GM19099 (cell line): ENCODE data around the gene TM4SF18.

Experiments used
- POLR2A ChIP-seq: IDR thresholded peaks from 3 replicates; pipeline ENCODE4 v1.6.1; 2011; ENCODE audit warnings: low read depth; ENCODE audit not compliant: insufficient read length; ENCODE audit errors: extremely low read depth

Gene TM4SF18

DNA sequence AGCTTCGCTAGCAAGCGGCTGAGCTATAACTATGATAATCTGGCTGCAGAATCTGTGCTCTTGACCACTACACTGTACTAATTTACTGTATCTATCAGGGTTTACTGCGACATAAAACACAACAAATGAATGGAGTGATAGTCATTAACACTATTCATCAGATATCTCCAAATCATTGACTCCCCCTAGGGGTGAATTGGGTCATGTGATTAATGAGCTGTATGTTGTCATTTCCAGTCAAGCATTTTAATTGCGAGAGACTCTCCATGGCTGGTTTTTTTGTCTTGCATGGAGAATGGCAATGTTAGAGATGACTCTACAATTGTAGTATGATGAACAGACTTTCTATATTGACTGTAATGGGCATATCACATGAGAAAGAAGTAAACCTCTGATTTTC is 10.5 kb upstream of the TM4SF18 start:
- no peak for TF ChIP-seq POLR2A

DNA sequence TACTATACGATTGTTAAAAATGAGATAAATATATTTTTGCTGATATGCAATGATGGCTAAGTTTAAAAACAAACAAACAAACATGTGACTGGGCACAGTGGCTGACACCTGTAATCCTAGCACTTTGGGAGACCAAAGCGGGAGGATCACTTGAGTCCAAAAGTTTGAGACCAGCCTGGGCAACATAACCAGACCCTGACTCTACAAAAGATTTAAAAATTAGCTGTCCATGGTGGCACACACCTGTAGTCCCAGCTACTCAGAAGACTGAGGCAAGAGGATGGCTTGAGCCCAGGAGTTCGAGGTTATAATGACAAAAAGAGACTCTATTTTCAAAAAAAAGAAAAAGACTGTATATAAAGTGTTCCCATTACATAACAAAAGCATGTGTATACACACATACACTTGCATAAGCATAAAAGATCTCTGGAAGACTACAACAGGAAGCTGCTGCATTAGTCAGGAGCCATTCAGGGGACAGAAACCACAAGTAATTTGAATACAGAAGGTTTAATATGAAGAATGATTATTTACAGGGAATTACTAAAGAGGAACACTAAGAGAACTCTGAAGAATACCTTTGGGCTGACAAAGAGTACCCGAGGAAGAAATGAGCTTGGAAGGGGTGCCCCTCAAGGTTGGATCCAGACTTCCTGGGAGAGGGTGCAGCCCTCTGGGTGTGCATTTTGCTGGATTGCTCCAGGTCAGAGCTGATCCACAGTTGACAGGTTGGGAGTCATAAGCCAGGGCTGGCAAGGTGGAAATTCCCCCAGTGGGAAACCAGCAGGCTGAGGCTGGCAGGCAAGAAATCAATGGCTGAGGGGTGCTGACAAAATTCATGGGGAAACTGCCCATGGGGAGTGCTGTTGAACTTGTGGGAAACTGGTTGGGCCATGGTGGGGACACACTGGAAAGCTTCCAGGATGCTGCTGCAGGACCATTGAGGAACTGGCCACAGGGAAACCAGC is 9.3 kb upstream of the TM4SF18 start:
- no peak for TF ChIP-seq POLR2A

DNA sequence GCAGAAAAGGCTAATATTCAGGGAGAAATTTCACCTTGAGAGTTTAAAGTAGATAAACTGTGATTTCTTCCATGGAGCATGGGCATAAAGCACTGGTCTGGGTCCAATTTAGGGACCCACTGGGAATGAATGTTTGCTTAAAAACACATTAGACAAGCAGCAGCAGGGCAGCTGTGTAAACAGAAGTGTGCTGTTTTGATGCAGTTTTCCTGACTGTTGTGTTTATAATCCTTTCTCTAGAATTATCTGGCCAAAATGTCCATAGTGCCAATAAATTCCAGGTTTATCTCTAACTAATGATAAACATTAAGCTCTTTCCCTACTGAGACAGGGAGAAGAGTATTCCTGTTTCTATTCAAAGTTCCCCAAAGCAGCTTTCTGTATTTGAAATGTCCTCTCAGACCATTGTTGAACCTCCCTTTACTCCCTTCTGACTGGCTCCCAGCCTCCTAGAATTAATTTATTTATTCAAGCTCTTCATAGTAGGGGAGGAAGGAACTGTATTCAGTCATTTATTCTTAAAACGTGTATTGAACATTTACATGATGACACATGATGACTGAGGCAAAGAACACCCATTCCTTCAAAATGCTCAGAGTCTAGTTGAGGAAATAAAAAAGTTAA is 7.0 kb upstream of the TM4SF18 start:
- TF ChIP-seq POLR2A = no peak

DNA sequence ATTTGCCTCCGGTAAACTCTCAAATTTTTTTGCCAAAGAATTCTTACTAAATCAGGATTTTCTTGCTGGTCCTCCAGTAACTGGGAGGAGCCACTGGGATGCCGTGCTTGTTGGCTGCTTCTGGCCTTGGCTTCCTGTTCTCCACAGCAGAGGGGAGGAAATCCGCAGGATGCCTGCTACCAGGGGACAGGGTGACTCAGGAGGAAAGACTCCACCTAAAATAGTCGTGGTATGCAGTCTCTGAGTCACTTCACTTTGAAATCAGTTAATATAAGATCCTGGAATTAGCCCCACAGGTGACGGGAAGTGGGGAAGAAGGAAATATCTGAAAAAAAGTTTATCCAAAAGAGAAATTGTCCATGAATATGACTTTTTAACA is 6.5 kb upstream of the TM4SF18 start:
- TF ChIP-seq POLR2A = no peak

DNA sequence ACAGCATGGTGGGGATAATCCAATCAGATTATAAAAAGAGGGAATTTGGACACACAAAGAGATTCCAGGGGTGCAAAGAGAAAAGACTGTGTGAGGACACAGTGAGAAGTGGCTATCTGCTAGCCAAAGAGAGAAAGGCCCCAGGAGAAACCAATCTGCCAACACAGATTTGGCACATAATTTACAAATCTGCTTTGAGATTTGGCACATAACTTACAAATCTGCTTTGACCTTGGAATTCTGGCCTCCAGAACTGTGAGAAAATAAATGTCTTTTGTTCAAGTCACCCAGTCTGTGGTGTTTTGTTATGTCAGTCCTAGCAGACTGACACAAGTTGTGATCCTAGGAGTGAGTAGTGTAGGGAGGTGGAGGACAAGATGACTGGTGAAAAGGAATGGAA is 3.5 kb upstream of the TM4SF18 start:
- no peak for TF ChIP-seq POLR2A

DNA sequence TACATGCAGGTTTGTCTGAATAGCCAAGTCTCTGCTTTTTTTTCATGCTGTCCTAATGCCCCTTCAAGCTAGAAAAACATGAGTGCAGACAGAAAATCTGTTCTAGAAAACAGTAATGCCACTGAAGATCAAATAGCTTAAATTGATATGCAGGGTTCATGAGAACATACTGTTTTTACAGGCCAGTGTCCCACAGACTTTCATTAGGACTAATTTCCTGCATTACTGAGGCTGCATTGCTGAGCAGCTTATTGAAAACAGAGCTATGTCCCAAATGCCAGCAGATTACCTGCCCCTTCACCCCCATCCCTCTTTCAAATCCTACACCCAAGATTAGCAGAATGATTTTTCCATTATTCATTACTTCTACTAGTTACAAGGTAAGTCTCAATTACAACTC is 665 bp downstream of the TM4SF18 start:
- no peak for TF ChIP-seq POLR2A

DNA sequence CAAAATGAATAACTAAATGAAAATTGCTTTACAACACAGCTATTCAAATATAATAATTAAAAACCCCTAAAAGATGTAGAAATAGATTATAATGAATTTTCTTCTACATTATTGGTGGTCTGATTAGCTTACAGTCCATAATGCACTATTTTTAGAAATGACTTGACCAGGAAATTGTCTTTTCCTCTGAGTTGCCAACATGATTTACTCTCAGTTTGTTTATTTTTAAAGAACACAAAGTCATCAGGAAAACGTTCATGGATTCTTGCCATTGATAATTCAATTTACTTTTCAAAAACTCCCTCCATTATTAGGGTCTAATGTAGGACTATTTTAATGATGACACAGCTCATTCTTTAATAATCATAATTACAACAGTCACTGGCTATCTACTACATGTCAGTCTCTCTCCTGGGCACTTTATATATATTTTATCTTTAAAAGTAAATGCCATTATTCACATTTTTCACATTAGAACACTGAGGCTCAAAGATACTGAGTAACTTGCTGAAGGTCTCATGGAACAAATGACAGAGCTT is 1.1 kb downstream of the TM4SF18 start:
- TF ChIP-seq POLR2A = no peak

DNA sequence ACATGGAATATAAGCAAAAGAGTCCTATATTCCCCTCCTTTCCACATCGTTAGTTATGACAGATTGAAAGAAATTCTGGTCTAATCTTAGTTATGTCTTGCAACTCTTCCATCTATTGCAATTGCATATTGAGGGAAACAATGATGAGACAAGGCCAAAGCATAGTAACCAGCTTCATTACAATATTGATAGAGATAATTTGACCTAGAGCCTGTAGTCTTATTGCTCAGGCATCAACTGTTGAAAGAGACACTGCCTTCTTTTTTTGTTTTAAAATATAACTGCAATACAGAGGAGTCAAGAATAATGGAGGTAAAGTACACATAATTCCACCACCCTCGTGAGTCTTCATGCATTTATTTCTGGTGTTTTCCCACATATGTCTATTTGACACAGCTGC is 2.0 kb downstream of the TM4SF18 start:
- TF ChIP-seq POLR2A = no peak

DNA sequence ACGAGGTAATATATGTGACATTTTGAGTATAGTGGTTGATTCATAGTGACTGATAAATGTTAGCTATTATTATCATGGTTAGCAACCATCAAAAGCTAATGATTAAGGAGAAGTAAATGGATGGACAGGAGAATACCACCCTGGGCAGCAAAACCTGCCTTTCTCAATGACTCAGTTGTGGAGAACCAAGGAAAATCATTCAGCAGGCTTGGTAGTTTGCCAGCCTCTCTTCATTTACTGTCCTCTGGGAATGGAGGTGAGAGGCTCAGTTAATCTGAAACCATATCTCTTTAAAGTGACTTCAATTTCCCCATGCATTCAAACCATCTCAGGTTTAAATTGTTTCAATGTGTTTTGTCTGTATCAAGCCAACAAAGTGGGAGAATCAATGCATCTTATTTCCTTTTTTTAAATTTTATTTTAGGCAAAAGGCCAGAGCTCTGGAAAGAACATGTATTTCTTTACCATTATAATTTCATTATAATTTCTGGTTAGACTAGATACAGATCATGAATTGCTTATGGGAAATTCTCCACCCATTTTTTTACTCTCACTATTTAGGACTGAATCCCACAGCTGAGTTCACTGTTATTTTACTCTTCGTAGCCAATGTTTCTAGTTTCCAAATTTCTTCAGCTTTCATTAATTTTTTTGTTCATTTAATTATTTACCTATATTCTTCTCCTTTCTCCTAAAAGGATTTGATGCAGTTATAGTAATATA is 2.7 kb downstream of the TM4SF18 start:
- TF ChIP-seq POLR2A = no peak

DNA sequence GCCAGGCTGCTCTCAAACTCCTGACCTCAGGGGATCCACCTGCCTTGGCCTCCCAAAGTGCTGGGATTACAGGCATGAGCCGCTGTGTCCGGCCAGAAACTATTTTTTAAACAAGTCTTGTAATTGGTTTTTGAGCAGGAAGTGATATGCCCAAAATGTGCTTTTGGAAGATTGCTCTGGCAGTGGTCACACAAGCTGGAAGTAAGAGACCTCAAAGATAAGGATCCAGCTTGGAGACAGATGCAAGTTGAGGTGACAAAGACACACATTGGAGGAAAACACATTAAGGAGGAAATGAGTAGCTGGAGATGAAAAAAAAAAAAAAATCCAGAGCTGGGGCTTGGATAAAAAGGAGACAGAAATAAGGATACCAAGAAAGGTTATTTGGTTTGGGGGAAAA is 6.3 kb downstream of the TM4SF18 start:
- no peak for TF ChIP-seq POLR2A

DNA sequence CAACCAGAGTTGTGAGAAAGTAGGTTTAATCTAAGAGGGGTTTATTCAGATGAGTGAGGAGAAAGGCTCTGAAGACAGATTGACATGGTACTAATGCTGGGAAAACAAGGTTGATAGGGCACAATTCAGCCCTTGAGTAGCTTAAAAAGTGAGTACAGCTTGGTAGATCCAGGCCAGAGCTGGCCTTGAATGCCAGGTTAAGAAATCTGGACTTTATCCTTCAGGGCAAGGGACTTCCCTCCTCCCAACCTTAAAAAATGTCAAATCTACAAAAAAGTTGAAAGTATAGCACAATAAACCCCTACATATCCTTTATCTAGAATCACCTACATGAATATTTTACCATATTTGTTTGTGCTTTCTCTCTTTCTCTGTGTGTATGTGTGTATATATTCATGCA is 7.9 kb downstream of the TM4SF18 start:
- TF ChIP-seq POLR2A = no peak

DNA sequence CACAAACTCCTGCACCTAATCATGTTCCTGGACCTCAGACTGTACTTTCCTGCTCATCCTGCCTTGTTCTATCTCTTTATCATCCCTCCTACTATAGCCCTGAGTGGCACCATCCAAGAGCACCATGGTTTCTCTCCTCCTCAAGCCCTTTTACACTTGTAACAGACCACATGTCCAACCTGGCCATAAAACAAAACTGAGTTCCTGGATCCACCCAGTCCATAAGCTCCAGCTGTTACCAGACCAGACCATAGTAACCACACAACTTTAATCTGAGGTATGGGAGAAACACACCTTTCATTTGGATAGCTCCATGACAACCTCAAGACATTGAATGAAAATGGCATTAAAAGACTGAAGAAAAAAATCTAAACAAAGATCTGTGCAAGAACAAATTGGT is 9.1 kb downstream of the TM4SF18 start:
- TF ChIP-seq POLR2A = no peak

DNA sequence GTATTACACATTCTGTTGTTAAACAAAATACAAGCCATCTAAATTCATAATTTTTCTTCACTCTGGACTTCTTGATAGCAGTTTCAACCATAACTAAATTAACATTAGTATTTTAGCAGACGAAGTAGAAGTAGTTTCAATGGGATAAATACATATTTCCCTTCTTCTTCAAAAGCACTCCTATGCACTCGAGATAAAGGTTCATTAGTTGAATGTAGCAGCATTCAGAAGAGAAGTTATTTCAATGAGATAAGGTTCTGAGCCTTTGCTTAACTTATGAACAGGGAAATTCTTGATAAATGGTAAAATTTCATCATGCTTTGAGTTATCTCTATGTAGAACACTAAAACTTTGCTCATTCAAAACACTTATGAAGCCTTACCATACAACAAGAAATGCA is 11.8 kb downstream of the TM4SF18 start:
- no peak for TF ChIP-seq POLR2A

DNA sequence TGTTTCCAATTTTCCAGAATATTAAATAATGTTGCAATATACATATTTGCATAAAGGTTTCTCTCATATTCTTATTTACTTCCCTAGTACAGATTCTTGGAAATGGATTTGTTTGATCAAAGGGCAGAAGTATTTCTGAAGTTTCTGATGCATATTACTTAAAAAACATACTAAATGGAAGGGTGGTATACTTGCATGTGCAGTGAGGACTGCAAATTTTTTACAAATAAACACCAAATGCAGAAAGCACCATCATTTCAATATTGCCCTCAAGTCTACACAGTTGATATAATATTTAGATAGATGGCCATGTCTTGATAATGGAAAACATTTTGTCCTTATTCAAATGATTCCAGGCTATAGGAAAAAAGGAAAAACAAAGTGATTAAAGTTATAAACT is 12.3 kb downstream of the TM4SF18 start:
- TF ChIP-seq POLR2A = no peak

DNA sequence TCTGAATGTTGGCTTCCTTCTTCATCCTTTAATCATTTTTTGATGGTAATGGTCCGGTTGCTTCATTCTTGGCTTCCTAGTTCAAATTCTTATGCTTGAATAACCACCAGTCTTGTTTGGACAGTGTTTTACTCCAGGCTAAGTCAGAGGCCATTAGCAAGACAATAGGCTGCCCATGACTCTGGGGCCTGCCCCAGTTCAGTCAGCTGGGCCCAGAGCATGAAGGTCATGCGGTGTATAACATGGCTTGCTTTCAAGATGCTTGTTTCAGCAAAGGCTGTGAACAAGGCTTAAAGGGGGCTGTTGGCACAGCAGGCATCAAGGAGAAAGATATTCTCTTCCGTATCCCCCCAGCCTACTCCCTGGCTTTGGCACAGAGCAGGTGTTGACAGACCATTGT is 13.7 kb downstream of the TM4SF18 start:
- no peak for TF ChIP-seq POLR2A
